SK-N-SH treated with all-trans-retinoic acid at 6 μM for 48 hours (cell line): Measurements from ENCODE around the gene NSL1.

ENCODE experiments used
- ATAC-seq: fragments of 200-7000 bp; cut with Tn5 transposase; 3 replicates; pipeline ENCODE4 v1.9.1; 2020; ENCODE audit warnings: mild to moderate bottlenecking, moderate library complexity
- ARNTL ChIP-seq: fragments of 450-650 bp; formaldehyde crosslinking; IDR thresholded peaks from 2 replicates; pipeline ENCODE4 v1.5.0; 2020; ENCODE audit warnings: low read depth, mild to moderate bottlenecking, moderate library complexity, borderline replicate concordance
- BACH2 ChIP-seq: fragments of 250-450 bp; sonication (Bioruptor Pico); IDR thresholded peaks from 2 replicates; pipeline ENCODE4 v1.9.0; 2021; ENCODE audit warnings: mild to moderate bottlenecking, borderline replicate concordance
- CSDC2 ChIP-seq: fragments of 250-450 bp; sonication (Bioruptor Pico); IDR thresholded peaks from 2 replicates; pipeline ENCODE4 v1.5.0; 2020; ENCODE audit warnings: mild to moderate bottlenecking, moderate library complexity
- ESRRG ChIP-seq: fragments of 250-450 bp; sonication (Bioruptor Pico); IDR thresholded peaks from 2 replicates; pipeline ENCODE4 v1.6.1; 2021; ENCODE audit warnings: mild to moderate bottlenecking
- GLIS3 ChIP-seq: fragments of 250-450 bp; sonication (Bioruptor Pico); IDR thresholded peaks from 2 replicates; pipeline ENCODE4 v1.5.0; 2020; ENCODE audit warnings: mild to moderate bottlenecking, moderate library complexity
- ISL1 ChIP-seq: fragments of 250-450 bp; sonication (Bioruptor Pico); IDR thresholded peaks from 2 replicates; pipeline ENCODE4 v2.1.2; 2022; ENCODE audit warnings: mild to moderate bottlenecking, moderate library complexity
- PPARA ChIP-seq: fragments of 250-450 bp; sonication (Bioruptor Pico); IDR thresholded peaks from 2 replicates; pipeline ENCODE4 v1.5.0; 2020; ENCODE audit warnings: mild to moderate bottlenecking, borderline replicate concordance
- SNAI2 ChIP-seq: fragments of 250-450 bp; sonication (Bioruptor Pico); IDR thresholded peaks from 2 replicates; pipeline ENCODE4 v1.5.0; 2020; ENCODE audit warnings: mild to moderate bottlenecking, moderate library complexity
- TCF4 ChIP-seq: fragments of 250-450 bp; sonication (Bioruptor Pico); IDR thresholded peaks from 2 replicates; pipeline ENCODE4 v1.8.0; 2021; ENCODE audit warnings: mild to moderate bottlenecking, moderate library complexity, borderline replicate concordance
- ZC3H10 ChIP-seq: fragments of 250-450 bp; sonication (Bioruptor Pico); IDR thresholded peaks from 2 replicates; pipeline ENCODE4 v1.5.1; 2021; ENCODE audit warnings: mild to moderate bottlenecking, moderate library complexity
- ZFP3 ChIP-seq: fragments of 250-450 bp; sonication (Bioruptor Pico); IDR thresholded peaks from 2 replicates; pipeline ENCODE4 v1.5.0; 2020; ENCODE audit warnings: mild to moderate bottlenecking, moderate library complexity
- ZFP30 ChIP-seq: fragments of 450-650 bp; formaldehyde crosslinking; IDR thresholded peaks from 2 replicates; pipeline ENCODE4 v1.5.0; 2022; ENCODE audit warnings: mild to moderate bottlenecking, moderate library complexity
- ZNF565 ChIP-seq: fragments of 450-650 bp; formaldehyde crosslinking; conservative IDR thresholded peaks from 2 replicates; pipeline ENCODE4 v1.5.0; 2020; ENCODE audit warnings: low read depth, mild to moderate bottlenecking, moderate library complexity
- ZNF70 ChIP-seq: fragments of 450-650 bp; formaldehyde crosslinking; IDR thresholded peaks from 2 replicates; pipeline ENCODE4 v1.5.0; 2020; ENCODE audit warnings: mild to moderate bottlenecking, moderate library complexity
- ZNF8 ChIP-seq: fragments of 450-650 bp; formaldehyde crosslinking; IDR thresholded peaks from 2 replicates; pipeline ENCODE4 v1.5.0; 2020; ENCODE audit warnings: mild to moderate bottlenecking, moderate library complexity
- TF ChIP-seq, protein P1 (sequence below): fragments of 250-450 bp; sonication (Bioruptor Pico); IDR thresholded peaks from 2 replicates; pipeline ENCODE4 v1.8.0; 2021; ENCODE audit warnings: low read depth, mild to moderate bottlenecking, moderate library complexity, borderline replicate concordance
- TF ChIP-seq, protein P2 (sequence below): fragments of 250-450 bp; sonication (Bioruptor Pico); IDR thresholded peaks from 2 replicates; pipeline ENCODE4 v1.5.1; 2020; ENCODE audit warnings: low read depth, mild to moderate bottlenecking, moderate library complexity
- TF ChIP-seq, protein P3 (sequence below): fragments of 250-450 bp; sonication (Bioruptor Pico); IDR thresholded peaks from 2 replicates; pipeline ENCODE4 v1.5.0; 2020; ENCODE audit warnings: mild to moderate bottlenecking, moderate library complexity
- TF ChIP-seq, protein P4 (sequence below): fragments of 250-450 bp; sonication (Bioruptor Pico); IDR thresholded peaks from 2 replicates; pipeline ENCODE4 v1.8.0; 2020; ENCODE audit warnings: mild to moderate bottlenecking, moderate library complexity, borderline replicate concordance

The NSL1 gene

DNA sequence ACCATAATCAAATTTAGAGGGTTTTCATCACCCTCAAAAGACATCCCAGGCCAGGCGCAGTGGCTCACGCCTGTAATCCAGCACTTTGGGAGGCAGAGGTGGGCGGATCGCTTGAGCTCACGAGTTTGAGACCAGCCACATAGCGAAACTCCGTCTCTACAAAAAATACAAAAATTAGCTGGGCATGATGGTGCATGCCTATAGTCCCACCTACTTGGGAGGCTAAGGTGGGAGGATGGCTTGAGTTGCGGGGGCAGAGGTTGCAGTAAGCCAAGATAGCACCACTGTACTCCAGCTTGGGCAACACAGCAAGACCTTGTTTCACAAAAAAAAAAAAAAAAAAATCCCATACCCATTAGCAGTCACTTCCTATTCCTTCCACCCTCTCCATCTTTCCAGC is 58.5 kb downstream of the NSL1 start:
- no peak for TF ChIP-seq ZNF565
- TF ChIP-seq, protein P1, sequence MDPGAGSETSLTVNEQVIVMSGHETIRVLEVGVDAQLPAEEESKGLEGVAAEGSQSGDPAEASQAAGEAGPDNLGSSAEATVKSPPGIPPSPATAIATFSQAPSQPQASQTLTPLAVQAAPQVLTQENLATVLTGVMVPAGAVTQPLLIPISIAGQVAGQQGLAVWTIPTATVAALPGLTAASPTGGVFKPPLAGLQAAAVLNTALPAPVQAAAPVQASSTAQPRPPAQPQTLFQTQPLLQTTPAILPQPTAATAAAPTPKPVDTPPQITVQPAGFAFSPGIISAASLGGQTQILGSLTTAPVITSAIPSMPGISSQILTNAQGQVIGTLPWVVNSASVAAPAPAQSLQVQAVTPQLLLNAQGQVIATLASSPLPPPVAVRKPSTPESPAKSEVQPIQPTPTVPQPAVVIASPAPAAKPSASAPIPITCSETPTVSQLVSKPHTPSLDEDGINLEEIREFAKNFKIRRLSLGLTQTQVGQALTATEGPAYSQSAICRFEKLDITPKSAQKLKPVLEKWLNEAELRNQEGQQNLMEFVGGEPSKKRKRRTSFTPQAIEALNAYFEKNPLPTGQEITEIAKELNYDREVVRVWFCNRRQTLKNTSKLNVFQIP (CRISPR knock-in tag): no peak
- TF ChIP-seq SNAI2: no peak
- TF ChIP-seq GLIS3 (CRISPR knock-in tag): no peak
- no peak for TF ChIP-seq BACH2 (CRISPR knock-in tag)
- TF ChIP-seq ZNF70 (CRISPR knock-in tag): no peak
- no peak for TF ChIP-seq ARNTL (CRISPR knock-in tag)
- ATAC-seq: no peak

DNA sequence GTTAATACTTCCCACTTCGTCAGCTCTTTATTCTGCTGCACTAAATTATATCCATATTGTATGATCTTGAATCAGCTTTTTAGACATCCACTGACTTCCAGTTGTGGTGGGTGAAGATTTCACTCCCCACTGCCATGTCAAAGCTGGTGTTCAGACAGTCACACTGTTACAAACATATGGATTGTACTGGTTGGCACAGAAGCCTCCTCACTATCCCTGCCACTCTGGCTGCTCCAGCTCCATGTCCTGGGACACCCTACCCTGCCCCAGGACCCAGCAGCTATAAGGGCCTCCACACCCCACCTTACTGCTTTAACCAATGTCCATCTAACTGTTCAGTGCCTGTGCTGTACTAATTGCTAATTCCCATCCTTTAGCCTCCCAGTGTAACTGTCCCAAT is 59.9 kb downstream of the NSL1 start:
- no peak for ATAC-seq
- TF ChIP-seq BACH2 (CRISPR knock-in tag) (no peak), ISL1 (CRISPR knock-in tag) (no peak), ZNF8 (CRISPR knock-in tag) (no peak), ZFP3 (CRISPR knock-in tag) (no peak), PPARA (no peak), ARNTL (CRISPR knock-in tag) (no peak), CSDC2 (CRISPR knock-in tag) (no peak), ZNF70 (CRISPR knock-in tag) (no peak), SNAI2 (no peak), ZC3H10 (no peak)
- TF ChIP-seq, protein P2, sequence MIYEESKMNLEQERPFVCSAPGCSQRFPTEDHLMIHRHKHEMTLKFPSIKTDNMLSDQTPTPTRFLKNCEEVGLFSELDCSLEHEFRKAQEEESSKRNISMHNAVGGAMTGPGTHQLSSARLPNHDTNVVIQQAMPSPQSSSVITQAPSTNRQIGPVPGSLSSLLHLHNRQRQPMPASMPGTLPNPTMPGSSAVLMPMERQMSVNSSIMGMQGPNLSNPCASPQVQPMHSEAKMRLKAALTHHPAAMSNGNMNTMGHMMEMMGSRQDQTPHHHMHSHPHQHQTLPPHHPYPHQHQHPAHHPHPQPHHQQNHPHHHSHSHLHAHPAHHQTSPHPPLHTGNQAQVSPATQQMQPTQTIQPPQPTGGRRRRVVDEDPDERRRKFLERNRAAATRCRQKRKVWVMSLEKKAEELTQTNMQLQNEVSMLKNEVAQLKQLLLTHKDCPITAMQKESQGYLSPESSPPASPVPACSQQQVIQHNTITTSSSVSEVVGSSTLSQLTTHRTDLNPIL (CRISPR knock-in tag): no peak

DNA sequence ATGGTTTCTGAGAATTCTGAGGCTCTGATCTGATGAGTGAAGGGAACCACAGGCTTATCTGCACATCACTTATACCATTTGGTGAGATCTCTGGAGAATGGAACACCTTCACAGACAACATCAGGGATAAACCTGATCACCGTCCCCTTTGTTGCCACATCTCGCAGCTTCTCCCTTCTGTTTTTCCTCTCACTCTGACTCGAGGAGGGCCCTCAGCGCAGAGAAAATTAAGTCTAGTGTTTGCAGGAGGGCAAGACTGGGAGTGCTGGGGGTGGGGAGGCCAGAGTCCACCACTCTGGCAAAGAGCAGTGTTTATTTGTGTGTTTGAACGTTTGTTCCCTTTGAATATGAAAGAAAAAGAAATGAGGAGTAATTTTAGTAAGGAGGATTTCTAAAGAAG is 63.0 kb downstream of the NSL1 start:
- ATAC-seq: no peak
- TF ChIP-seq ZNF70 (CRISPR knock-in tag) (no peak), ESRRG (CRISPR knock-in tag) (no peak), ISL1 (CRISPR knock-in tag) (no peak), GLIS3 (CRISPR knock-in tag) (no peak), BACH2 (CRISPR knock-in tag) (no peak), TCF4 (no peak), ZFP30 (no peak), SNAI2 (no peak), ARNTL (CRISPR knock-in tag) (no peak), ZC3H10 (no peak), ZNF8 (CRISPR knock-in tag) (no peak), ZNF565 (no peak), CSDC2 (CRISPR knock-in tag) (no peak), ZFP3 (CRISPR knock-in tag) (no peak)
- TF ChIP-seq, protein P3, sequence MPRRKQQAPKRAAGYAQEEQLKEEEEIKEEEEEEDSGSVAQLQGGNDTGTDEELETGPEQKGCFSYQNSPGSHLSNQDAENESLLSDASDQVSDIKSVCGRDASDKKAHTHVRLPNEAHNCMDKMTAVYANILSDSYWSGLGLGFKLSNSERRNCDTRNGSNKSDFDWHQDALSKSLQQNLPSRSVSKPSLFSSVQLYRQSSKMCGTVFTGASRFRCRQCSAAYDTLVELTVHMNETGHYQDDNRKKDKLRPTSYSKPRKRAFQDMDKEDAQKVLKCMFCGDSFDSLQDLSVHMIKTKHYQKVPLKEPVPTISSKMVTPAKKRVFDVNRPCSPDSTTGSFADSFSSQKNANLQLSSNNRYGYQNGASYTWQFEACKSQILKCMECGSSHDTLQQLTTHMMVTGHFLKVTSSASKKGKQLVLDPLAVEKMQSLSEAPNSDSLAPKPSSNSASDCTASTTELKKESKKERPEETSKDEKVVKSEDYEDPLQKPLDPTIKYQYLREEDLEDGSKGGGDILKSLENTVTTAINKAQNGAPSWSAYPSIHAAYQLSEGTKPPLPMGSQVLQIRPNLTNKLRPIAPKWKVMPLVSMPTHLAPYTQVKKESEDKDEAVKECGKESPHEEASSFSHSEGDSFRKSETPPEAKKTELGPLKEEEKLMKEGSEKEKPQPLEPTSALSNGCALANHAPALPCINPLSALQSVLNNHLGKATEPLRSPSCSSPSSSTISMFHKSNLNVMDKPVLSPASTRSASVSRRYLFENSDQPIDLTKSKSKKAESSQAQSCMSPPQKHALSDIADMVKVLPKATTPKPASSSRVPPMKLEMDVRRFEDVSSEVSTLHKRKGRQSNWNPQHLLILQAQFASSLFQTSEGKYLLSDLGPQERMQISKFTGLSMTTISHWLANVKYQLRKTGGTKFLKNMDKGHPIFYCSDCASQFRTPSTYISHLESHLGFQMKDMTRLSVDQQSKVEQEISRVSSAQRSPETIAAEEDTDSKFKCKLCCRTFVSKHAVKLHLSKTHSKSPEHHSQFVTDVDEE: no peak
- TF ChIP-seq, protein P2 (CRISPR knock-in tag): no peak
- TF ChIP-seq, protein P4, sequence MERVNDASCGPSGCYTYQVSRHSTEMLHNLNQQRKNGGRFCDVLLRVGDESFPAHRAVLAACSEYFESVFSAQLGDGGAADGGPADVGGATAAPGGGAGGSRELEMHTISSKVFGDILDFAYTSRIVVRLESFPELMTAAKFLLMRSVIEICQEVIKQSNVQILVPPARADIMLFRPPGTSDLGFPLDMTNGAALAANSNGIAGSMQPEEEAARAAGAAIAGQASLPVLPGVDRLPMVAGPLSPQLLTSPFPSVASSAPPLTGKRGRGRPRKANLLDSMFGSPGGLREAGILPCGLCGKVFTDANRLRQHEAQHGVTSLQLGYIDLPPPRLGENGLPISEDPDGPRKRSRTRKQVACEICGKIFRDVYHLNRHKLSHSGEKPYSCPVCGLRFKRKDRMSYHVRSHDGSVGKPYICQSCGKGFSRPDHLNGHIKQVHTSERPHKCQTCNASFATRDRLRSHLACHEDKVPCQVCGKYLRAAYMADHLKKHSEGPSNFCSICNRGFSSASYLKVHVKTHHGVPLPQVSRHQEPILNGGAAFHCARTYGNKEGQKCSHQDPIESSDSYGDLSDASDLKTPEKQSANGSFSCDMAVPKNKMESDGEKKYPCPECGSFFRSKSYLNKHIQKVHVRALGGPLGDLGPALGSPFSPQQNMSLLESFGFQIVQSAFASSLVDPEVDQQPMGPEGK (CRISPR knock-in tag): no peak
- TF ChIP-seq, protein P1 (CRISPR knock-in tag): no peak
